Activated T-cell treated with anti-CD3 and anti-CD28 coated beads, Interleukin-2, amount 50 U/mL, for 1 hour (primary cell): Measurements from ENCODE around the gene LMO3.

Source experiments
- DNase-seq: peaks from one replicate; pipeline ENCODE4 v3.0.0-alpha.2; 2020

LMO3 gene

GRCh38 chr12:16606117-16606200 lies at the start of gene LMO3:
Gene LMO3, minus strand, starts transcription at chr12:16606162. Its CDS starts 5,302 bp downstream, at chr12:16600860.
- no peak for DNase-seq

GRCh38 chr12:16636435-16637055 lies 30.6 kb upstream of the LMO3 start:
- no peak for DNase-seq

- DNase-seq, result no peak
Observed at GRCh38 chr12:16634786-16635185, 28.8 kb upstream of the LMO3 start.

GRCh38 chr12:16626991-16627390 lies 21.0 kb upstream of the LMO3 start:
- DNase-seq, result no peak

- DNase-seq, result no peak
Observed at GRCh38 chr12:16622338-16622737, 16.4 kb upstream of the LMO3 start.

- no peak for DNase-seq
Observed at GRCh38 chr12:16619537-16619936, 13.6 kb upstream of the LMO3 start.

GRCh38 chr12:16618256-16618655 lies 12.3 kb upstream of the LMO3 start:
- no peak for DNase-seq

- no peak for DNase-seq
Observed at GRCh38 chr12:16613199-16613598, 7.2 kb upstream of the LMO3 start.

GRCh38 chr12:16612647-16613046 lies 6.7 kb upstream of the LMO3 start:
- DNase-seq, result no peak

GRCh38 chr12:16611146-16611545 lies 5.2 kb upstream of the LMO3 start:
- DNase-seq, result no peak

GRCh38 chr12:16610743-16611142 lies 4.8 kb upstream of the LMO3 start:
- no peak for DNase-seq

- no peak for DNase-seq
Observed at GRCh38 chr12:16610001-16610585, 4.1 kb upstream of the LMO3 start.

GRCh38 chr12:16608946-16609539 lies 3.1 kb upstream of the LMO3 start:
- no peak for DNase-seq

GRCh38 chr12:16607906-16608775 lies 2.2 kb upstream of the LMO3 start:
- no peak for DNase-seq

GRCh38 chr12:16606991-16607390 lies 1.0 kb upstream of the LMO3 start:
- DNase-seq, result no peak

GRCh38 chr12:16606201-16606849 lies 363 bp upstream of the LMO3 start:
- DNase-seq, result no peak

GRCh38 chr12:16605642-16606116 lies 283 bp downstream of the LMO3 start:
- DNase-seq, result no peak

- no peak for DNase-seq
Observed at GRCh38 chr12:16604596-16605252, 1.2 kb downstream of the LMO3 start.

GRCh38 chr12:16603916-16604575 lies 1.9 kb downstream of the LMO3 start:
- DNase-seq, result no peak

- DNase-seq, result no peak
Observed at GRCh38 chr12:16603260-16603915, 2.6 kb downstream of the LMO3 start.

GRCh38 chr12:16602412-16602811 lies 3.5 kb downstream of the LMO3 start:
- no peak for DNase-seq

- no peak for DNase-seq
Observed at GRCh38 chr12:16600525-16600924, 5.4 kb downstream of the LMO3 start.
